Thoracic aorta endothelial cell (primary cell): ENCODE data around the gene NUDT12. TPM values are rescaled to one million over a fixed set of nuclear protein-coding genes. Genes with fewer than 3 reads are reported as not detected.

Source experiments
- total RNA-seq: library from RNA; depleted of rRNA; stranded (reverse); fragments of >200 nt; gene quantifications from 2 replicates; pipeline ENCODE4 v1.2.3, GENCODE V29; 2012

Gene NUDT12
- total RNA-seq = 8.3 and 8.6 TPM in 2 replicates

DNA sequence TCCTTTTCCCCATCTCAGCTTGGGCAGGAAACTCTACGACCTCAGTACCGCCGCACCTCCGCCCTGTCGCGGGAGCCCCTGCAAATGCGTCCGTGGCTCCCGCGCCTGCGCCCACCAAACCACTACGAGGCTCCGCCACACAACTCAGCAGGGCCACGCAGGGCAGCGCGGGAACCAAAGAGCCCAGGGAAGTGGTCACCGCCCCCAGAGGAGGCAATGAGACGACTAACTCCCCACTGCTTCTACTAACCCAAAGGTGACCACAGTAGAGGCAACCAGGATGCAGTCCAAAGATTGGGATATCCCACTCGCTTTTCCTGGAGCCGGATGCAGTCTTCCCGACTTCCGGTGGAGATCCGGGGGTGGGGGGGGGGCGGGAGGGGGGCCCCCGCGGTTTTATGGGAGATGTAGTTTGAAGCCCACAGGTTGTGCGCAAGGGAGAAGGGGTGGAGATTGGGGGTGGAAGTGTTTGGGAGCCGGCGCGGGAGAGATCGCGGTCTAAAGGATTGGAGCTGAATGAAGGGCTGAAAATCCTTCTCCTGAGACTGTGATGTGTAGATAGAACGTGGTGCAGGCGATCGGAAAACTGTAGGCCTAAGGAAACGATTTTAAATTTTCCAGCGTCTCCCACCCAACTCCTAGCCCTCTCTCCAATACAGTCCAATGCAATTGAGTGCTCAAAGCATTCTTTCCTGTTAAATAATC, at the start of gene NUDT12:
NUDT12 (minus strand) TSS at position 337 of the 705 bp plus-strand sequence. CDS start 2,541 bp downstream, outside the sequence.

